Measurements from ENCODE around the gene MTAP.

MTAP gene

GRCh38 chr9:21777701-21778100 is 24.7 kb upstream of the MTAP start:
- TF ChIP-seq POLR2AphosphoS5 (IDR thresholded peaks at IDR 0.05; ENCODE audit: low read depth, low read length) (no peak), TAF1 (IDR thresholded peaks at IDR 0.05; ENCODE audit: borderline replicate concordance, insufficient read depth, low read length) (no peak), FOXP2 (optimal IDR thresholded peaks at IDR 0.05; ENCODE audit: borderline replicate concordance, extremely low read depth, extremely low read length, insufficient read depth) (no peak), REST (IDR thresholded peaks at IDR 0.05; ENCODE audit: insufficient read depth in 1 of 2, low read depth in 2 of 2, low read length in 2 of 2) (no peak), SIN3A (IDR thresholded peaks at IDR 0.05; ENCODE audit: borderline replicate concordance, insufficient read depth, low read length) (no peak)

DNA sequence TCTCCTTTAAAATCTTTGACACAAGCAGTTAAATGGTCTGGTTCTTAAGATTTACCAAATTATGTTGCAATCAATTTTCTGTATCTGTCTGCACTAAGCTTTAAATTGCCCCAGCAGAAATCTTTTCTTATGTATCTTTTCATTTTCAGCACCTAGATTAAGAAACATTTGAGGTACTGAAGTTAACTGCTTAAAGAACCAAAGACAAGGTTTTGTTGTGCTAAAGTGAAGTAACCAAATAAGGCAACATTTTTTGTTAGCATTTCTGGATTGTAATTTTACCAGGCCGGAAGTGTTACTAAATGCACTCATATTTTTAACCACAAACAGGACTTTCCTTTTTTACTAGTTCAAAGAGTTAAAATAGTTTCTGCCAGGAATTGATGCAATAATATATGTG is 24.1 kb upstream of the MTAP start:
- TF ChIP-seq REST (IDR thresholded peaks at IDR 0.05; ENCODE audit: insufficient read depth in 1 of 2, low read depth in 2 of 2, low read length in 2 of 2): no peak
- TF ChIP-seq SIN3A (IDR thresholded peaks at IDR 0.05; ENCODE audit: borderline replicate concordance, insufficient read depth, low read length): no peak
- TF ChIP-seq POLR2AphosphoS5 (IDR thresholded peaks at IDR 0.05; ENCODE audit: low read depth, low read length): no peak
- TF ChIP-seq TAF1 (IDR thresholded peaks at IDR 0.05; ENCODE audit: borderline replicate concordance, insufficient read depth, low read length): no peak
- no peak for TF ChIP-seq FOXP2 (optimal IDR thresholded peaks at IDR 0.05; ENCODE audit: borderline replicate concordance, extremely low read depth, extremely low read length, insufficient read depth)

DNA sequence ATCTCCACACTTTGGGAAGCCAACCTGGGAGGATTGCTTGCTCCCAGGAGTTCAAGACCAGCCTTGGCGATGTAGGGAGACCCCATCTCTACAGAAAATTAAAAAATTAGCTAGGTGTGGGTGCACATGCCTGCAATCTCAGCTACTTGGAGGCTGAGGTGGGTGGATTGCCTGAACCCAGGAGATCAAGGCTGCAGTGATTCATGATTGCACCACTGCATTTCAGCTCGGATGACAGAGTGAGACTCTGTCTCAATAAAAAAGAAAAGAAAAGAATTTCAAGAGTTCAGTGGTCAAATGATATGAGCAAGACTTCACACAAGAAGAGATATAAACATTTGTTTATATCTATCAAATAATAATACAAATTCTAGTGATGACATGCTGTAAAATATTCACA is 23.0 kb upstream of the MTAP start:
- TF ChIP-seq REST (IDR thresholded peaks at IDR 0.05; ENCODE audit: insufficient read depth in 1 of 2, low read depth in 2 of 2, low read length in 2 of 2) (no peak), POLR2AphosphoS5 (IDR thresholded peaks at IDR 0.05; ENCODE audit: low read depth, low read length) (no peak), TAF1 (IDR thresholded peaks at IDR 0.05; ENCODE audit: borderline replicate concordance, insufficient read depth, low read length) (no peak), FOXP2 (optimal IDR thresholded peaks at IDR 0.05; ENCODE audit: borderline replicate concordance, extremely low read depth, extremely low read length, insufficient read depth) (no peak), SIN3A (IDR thresholded peaks at IDR 0.05; ENCODE audit: borderline replicate concordance, insufficient read depth, low read length) (no peak)

GRCh38 chr9:21781656-21782055 is 20.8 kb upstream of the MTAP start:
- TF ChIP-seq FOXP2 (optimal IDR thresholded peaks at IDR 0.05; ENCODE audit: borderline replicate concordance, extremely low read depth, extremely low read length, insufficient read depth): no peak
- no peak for TF ChIP-seq SIN3A (IDR thresholded peaks at IDR 0.05; ENCODE audit: borderline replicate concordance, insufficient read depth, low read length)
- no peak for TF ChIP-seq POLR2AphosphoS5 (IDR thresholded peaks at IDR 0.05; ENCODE audit: low read depth, low read length)
- no peak for TF ChIP-seq REST (IDR thresholded peaks at IDR 0.05; ENCODE audit: insufficient read depth in 1 of 2, low read depth in 2 of 2, low read length in 2 of 2)
- no peak for TF ChIP-seq TAF1 (IDR thresholded peaks at IDR 0.05; ENCODE audit: borderline replicate concordance, insufficient read depth, low read length)

DNA sequence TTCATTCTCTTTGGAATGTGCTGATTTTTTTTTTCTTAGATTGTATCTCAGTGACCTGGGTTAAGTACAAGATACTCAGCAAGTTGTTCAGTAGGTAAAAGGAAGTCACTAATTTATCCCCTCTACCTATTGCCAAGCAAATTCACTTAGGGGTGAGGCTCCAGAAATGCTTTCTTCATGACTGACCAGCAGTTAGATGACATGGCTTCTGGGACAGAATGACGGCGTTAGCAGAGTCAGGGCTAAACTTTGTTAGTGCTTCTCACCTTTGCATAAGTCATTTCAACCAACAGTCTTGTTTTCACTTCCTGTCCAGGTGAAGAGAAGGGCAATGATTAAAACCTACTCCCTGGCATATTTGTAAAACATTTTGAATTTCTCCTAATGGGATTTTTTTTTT is 20.2 kb upstream of the MTAP start:
- TF ChIP-seq SIN3A (IDR thresholded peaks at IDR 0.05; ENCODE audit: borderline replicate concordance, insufficient read depth, low read length) (no peak), TAF1 (IDR thresholded peaks at IDR 0.05; ENCODE audit: borderline replicate concordance, insufficient read depth, low read length) (no peak), POLR2AphosphoS5 (IDR thresholded peaks at IDR 0.05; ENCODE audit: low read depth, low read length) (no peak), REST (IDR thresholded peaks at IDR 0.05; ENCODE audit: insufficient read depth in 1 of 2, low read depth in 2 of 2, low read length in 2 of 2) (no peak), FOXP2 (optimal IDR thresholded peaks at IDR 0.05; ENCODE audit: borderline replicate concordance, extremely low read depth, extremely low read length, insufficient read depth) (no peak)

Measured in PFSK-1 (cell line).